Measurements from ENCODE around the gene REPIN1. TPM values are rescaled to one million over a fixed set of nuclear protein-coding genes. Genes with fewer than 3 reads are reported as not detected.

Gene REPIN1
- polyA plus RNA-seq, 1 of the 3 experiments (the other 2 are of a cell fraction) = 91.6 TPM

- no peaks in the 10 kb centered on the region for H3K9me3 ChIP-seq
- ChIA-PET POLR2A (interaction anchor here (3.2 kb wide), 1 partner anchor 38 kb away, joined by 19 read pairs; the partner anchor contains the start of gene REPIN1), CTCF (interaction anchor here (0.8 to 3.4 kb wide), 11 partner anchors 8 to 121 kb away, joined by 3 to 14 read pairs (median 5); no protein-coding TSS in a partner anchor)
- H3K27ac ChIP-seq (ENCODE audit: low read depth in 2 of 2, low read length in 1 of 2) = no peak overlapping the region
- no peaks in the 10 kb centered on the region for H4K20me1 ChIP-seq (ENCODE audit: insufficient read depth)
- H2AFZ ChIP-seq (ENCODE audit: low read depth) = no peak overlapping the region
- H3K36me3 ChIP-seq (replicated peaks in 1 of 2; ENCODE audit: control insufficient read depth in 1 of 2, insufficient read depth in 2 of 2, low read length in 1 of 2) = peaks cover 0 to 6% of the 10 kb centered on the region in 2 experiments
- no peaks in the 10 kb centered on the region for H3K79me2 ChIP-seq (ENCODE audit: insufficient read depth)
- no peaks in the 10 kb centered on the region for H3K9me2 ChIP-seq
- DNase-seq = no peak
- peaks cover 0 to 25% of the 10 kb centered on the region in 2 experiments; a peak in 2 of 4 replicates for H3K4me1 ChIP-seq (ENCODE audit: control insufficient read depth in 1 of 2, insufficient read depth in 2 of 2, low read depth in 1 of 2, low read length in 1 of 2)
- H3K27me3 ChIP-seq (ENCODE audit: insufficient read depth) = no peaks in the 10 kb centered on the region
- peak overlapping the region in 1 of 2 experiments; percentile 74; a peak in 1 of 4 replicates for H3K4me3 ChIP-seq (ENCODE audit: low read depth in 2 of 2, low read length in 1 of 2)
- no peak overlapping the region for H3K9ac ChIP-seq
- no peak for TF ChIP-seq FOXJ3 (CRISPR knock-in tag; IDR thresholded peaks at IDR 0.05)
- TF ChIP-seq JUND (IDR thresholded peaks at IDR 0.05) = no peak
- TF ChIP-seq EZH2phosphoT487 (IDR thresholded peaks at IDR 0.05; ENCODE audit: borderline replicate concordance, low read depth) = no peak
- TF ChIP-seq CTCF (IDR thresholded peaks at IDR 0.05) = no peak
- TF ChIP-seq ELF1 (IDR thresholded peaks at IDR 0.05) = no peak
- TF ChIP-seq MXI1 (IDR thresholded peaks at IDR 0.05; ENCODE audit: low read depth, low read length) = no peak
- no peak for TF ChIP-seq FOXM1 (IDR thresholded peaks at IDR 0.05; ENCODE audit: low read depth)
- peak overlapping the region; percentile 98 for H3K4me2 ChIP-seq
- H3F3A ChIP-seq (replicated peaks; ENCODE audit: insufficient read depth) = no peaks in the 10 kb centered on the region
- 78% methylated on average over 10 of the region's 10 CpGs for WGBS (ENCODE audit: low lambda C conversion rate)
Observed at GRCh38 chr7:150406567-150407421, 38.2 kb downstream of the REPIN1 start.

- no peak overlapping the region for H3K27ac ChIP-seq (ENCODE audit: low read depth in 2 of 2, low read length in 1 of 2)
- H3K79me2 ChIP-seq (ENCODE audit: insufficient read depth) = no peaks in the 10 kb centered on the region
- POLR2A ChIA-PET = interaction anchor here (3.2 kb wide), 1 partner anchor 39 kb away, joined by 19 read pairs; the partner anchor contains the start of gene REPIN1
- TF ChIP-seq JUND (IDR thresholded peaks at IDR 0.05) (no peak), GATA2 (CRISPR knock-in tag; IDR thresholded peaks at IDR 0.05) (no peak), SMC3 (IDR thresholded peaks at IDR 0.05; ENCODE audit: low read depth, low read length) (no peak), YY1 (IDR thresholded peaks at IDR 0.05; ENCODE audit: low read depth) (no peak), RXRA (IDR thresholded peaks at IDR 0.05; ENCODE audit: borderline replicate concordance, low read depth) (no peak), TEAD4 (IDR thresholded peaks at IDR 0.05; ENCODE audit: borderline replicate concordance, insufficient read depth) (no peak), NFIC (IDR thresholded peaks at IDR 0.05; ENCODE audit: borderline replicate concordance) (no peak), EP300 (IDR thresholded peaks at IDR 0.05; ENCODE audit: borderline replicate concordance in 1 of 2, low read depth in 1 of 2, low read length in 1 of 2) (no peak), ZBTB33 (IDR thresholded peaks at IDR 0.05; ENCODE audit: borderline replicate concordance, low read depth) (no peak), FOXM1 (IDR thresholded peaks at IDR 0.05; ENCODE audit: low read depth) (no peak), TCF12 (IDR thresholded peaks at IDR 0.05) (no peak), PBX3 (IDR thresholded peaks at IDR 0.05) (no peak)
- no peak for DNase-seq
- H3K27me3 ChIP-seq (ENCODE audit: insufficient read depth) = no peaks in the 10 kb centered on the region
- H3K4me3 ChIP-seq (ENCODE audit: low read depth in 2 of 2, low read length in 1 of 2) = no peak overlapping the region
- no peaks in the 10 kb centered on the region for H3K9me3 ChIP-seq
- no peaks in the 10 kb centered on the region for H3K9me2 ChIP-seq
- CTCF ChIA-PET = interaction anchor here (0.8 to 3.2 kb wide), 7 partner anchors 10 to 122 kb away, joined by 3 to 19 read pairs (median 3); no protein-coding TSS in a partner anchor
- no peak overlapping the region for H2AFZ ChIP-seq (ENCODE audit: low read depth)
- H3F3A ChIP-seq (replicated peaks; ENCODE audit: insufficient read depth) = no peaks in the 10 kb centered on the region
- H3K36me3 ChIP-seq (replicated peaks in 1 of 2; ENCODE audit: control insufficient read depth in 1 of 2, insufficient read depth in 2 of 2, low read length in 1 of 2) = peaks cover 0 to 6% of the 10 kb centered on the region in 2 experiments
- H3K4me1 ChIP-seq (ENCODE audit: control insufficient read depth in 1 of 2, insufficient read depth in 2 of 2, low read depth in 1 of 2, low read length in 1 of 2) = peaks cover 0 to 25% of the 10 kb centered on the region in 2 experiments; a peak in 2 of 4 replicates
- H3K9ac ChIP-seq = no peak overlapping the region
- H3K4me2 ChIP-seq = no peak overlapping the region
- no peaks in the 10 kb centered on the region for H4K20me1 ChIP-seq (ENCODE audit: insufficient read depth)
- 98% methylated on average over 42 of the region's 91 CpGs for WGBS (ENCODE audit: low lambda C conversion rate)
Observed at GRCh38 chr7:150407588-150408392, 39.2 kb downstream of the REPIN1 start.
